Right lung (tissue), 5 donors: ENCODE data around the gene SLX4IP. TPM values are rescaled to one million over a fixed set of nuclear protein-coding genes. Genes with fewer than 3 reads are reported as not detected.
"Not testable (repeated sequence)": the region's sequence is repeated elsewhere in the genome, so short reads cannot be mapped to it uniquely, and the experiment has no call there.

Source experiments
- DNase-seq, 2 donors: peaks; one replicate each; pipeline ENCODE4 v3.0.0-alpha.2; 2013
- polyA plus RNA-seq, 5 donors: library from polyadenylated mRNA; unstranded; fragments of 120-200 nt; gene quantifications; one replicate each; pipeline versions ENCODE4 v1.2.1 to v1.2.3, GENCODE V29; 2013; ENCODE audit warnings: inconsistent platforms in 1 of 5, low replicate concordance in 1 of 5; ENCODE audit not compliant: insufficient read length in 5 of 5, insufficient read depth in 1 of 5

SLX4IP gene
- polyA plus RNA-seq, 5 donors, result 8.2 to 10.6 (median 9.7) TPM

DNA sequence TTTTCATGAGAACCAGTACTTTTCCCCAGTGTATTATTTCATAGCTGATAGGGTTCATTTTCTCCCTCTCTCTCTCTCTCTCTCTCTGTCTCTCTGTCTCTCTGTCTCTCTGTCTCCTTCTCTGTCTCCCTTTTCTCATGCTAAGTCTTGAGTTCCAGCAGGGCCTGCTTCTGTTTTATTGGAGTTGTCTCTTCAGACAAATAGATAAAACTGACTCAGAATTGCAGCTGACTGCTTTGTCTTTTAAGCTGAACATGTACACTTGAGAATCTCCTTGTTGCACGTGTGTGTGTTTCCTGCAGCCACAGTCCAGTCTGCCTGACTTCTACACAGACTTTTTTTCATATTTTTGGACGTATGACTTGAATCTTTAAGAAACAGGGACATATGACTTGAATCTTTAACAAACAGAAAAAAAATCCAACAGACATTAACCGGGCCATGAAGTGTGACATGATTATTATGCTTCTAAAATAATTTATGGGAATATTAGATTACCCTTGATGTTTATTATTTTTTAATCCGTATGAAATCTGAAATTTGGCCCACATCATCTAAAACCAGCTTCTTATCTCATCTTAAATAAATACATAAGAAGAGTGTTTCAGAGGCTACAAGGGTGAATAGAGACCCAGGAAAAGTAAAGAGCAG lies 167.2 kb downstream of the SLX4IP start:
- DNase-seq, result no peak

DNA sequence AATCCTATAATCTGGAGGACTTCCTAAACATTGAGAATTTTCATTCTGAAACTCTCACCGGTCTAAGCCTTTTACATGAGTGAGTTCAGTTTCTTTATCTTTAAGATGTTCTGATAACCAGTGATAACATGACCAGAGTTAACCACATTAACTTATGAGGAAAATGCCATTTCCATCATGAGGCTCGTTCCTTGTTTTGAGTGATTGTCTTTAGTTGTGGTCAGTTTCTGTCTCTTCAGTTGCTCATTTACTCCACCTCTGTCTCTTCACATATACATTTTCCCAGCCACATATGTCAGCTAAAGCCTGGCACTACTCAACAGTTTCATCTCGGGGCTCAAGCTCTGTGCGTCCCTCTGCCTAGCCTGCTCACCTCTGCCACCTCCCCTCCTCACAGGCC lies 168.3 kb downstream of the SLX4IP start:
- DNase-seq, result no peak

DNA sequence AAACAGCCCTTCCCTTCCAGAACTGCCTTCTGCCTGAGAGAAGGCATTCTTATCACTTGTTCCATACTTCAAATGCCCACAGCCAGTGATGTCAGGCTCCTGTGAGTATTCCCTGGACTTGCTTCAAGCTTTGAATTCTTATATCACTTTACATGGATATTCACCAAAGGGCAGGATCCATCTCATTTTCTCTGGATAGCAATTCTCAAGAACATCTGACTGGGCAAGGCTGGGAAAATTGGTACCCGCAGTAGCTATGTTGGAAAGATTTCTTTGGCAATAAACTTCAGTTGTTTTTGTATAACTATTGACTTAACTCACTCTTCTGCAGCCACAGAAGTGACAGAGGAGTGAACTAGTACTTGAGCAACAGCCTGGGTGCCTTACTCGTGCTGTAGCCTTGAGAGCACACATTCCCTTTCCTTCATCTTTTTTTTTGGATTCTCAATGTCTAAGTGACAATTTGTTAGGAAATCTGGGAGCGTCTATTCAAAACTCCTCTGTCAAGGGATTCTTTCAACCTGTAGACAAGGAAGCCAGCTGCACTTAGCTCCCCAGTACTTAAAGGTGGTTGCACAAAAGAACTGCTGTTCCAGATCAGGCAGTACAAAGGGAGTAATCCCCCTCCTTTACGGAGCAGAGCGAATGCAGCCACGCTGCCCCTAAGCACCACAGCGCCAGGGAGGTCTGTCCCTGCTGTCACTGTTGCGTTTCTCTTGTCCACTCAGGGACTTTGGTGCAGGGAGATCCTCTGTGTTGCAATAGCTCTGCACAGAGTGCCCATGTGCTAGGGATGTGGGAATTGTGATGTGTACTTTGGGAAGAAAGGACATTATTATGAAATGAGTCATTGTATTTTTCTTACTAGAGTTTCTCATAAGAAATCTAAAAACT lies 169.1 kb downstream of the SLX4IP start:
- no peak for DNase-seq

DNA sequence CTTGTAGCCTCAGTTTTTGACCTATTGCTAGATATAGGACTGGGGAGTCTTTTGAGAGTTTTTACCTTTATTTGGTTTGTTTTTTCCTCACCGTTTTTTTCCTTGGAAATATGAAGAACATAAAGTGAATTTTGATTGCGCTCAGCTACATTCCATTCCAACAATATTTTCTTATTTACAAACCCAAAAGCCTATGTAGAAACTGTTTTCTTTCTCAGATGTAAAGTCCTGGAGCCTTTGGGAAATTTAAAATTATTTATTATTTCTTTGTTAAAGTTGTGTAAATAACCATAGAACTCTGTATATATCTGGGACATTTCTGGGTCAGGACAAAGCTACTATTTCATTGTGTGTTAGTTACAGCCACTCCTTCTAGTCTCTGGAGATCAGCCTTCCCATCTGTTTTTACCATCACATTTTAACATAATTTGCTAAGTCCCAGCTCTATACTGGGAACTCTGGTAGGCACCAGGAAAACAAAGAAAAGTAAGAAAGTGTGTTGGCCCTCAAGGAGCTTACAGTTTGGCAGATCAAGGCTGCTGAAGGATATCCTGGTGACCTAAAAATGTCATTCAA lies 169.8 kb downstream of the SLX4IP start:
- DNase-seq, result no peak

DNA sequence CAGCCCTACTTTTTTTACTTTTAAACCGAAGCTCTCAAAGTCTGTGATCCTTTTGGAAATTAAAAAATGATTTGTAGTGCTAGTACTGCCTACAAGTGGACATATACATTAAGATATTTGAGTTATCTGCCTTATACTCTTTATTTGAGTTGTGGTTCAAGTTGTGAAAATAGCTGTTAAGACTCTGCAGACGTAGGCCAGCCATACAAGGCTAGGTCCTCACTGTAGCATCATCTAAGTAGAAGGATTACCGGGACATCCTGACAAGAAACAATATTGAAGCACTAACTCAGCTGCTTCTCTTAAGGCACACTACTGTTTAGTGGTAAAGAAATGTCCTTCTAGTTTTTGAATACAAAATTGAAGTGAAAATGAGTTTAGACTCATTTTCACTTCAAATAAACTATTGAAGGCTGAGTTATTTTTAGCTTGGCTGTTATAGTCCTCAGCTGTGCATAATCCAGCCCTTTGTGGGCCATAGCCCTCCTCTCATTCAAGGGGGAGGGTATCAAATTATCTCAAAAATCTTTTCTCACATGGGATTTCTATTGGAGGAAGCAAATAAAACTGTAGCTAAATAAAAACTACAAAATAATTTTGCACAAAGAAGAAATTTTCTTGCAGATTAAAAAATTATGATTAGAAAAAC lies 170.6 kb downstream of the SLX4IP start:
- DNase-seq, result no peak

DNA sequence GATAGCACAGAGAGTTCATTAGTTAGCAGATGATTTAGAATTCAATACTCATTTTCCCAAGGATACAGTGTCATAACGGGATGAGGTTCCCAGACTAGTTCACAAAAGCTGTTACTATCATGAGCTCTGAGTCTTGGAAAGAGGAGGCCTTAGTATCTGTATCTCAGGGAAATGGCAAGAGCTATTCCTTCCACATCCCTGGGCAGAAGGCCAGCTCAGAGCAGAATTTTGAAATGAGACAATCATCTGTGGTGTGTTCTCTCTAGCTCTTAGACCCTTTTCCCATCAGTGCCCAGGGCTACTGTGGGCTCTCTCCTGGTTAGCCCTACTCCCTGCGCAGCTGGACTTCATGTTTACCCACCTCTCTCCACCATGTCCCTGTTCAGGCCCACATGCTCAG lies 174.2 kb downstream of the SLX4IP start:
- DNase-seq, result peak in 1 of 2 donors; percentile 37

DNA sequence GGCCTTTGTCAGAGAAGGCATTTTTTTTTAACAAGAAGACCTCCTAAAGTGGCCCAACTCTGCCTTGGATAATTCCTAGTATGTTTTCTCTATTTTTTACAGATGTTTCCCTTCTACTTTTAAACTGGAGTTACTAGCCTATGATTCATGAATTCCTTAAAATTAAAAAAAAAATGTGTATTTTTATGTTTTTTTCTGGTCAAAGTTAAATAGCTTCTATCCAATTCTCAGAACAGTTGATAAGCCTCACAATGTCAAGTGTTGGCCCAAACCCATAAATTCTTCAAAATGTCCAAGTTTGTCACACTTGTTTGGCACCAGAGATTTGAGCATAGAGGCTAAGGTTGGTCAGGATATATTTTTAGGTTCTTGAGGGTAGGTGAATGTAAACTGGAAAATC lies 174.7 kb downstream of the SLX4IP start:
- no peak for DNase-seq

DNA sequence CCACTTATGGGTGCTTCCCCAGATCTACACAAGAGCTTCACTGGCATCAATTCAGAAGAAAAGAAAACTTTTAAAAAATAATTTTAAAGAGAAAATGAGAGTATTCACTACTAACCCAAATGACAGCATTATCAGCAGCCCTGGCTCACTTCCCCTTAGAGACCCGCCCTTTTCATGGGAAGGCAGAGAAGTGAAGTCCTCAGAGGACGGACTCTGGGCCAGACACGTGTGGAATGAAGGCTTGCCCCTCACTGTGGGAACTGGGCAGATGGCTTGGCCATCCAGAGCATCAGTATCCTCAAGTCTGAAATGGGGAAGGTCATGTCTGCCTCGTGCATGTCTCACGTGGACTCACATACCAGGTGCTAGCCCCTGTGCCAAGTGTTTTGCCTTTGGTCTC lies 175.1 kb downstream of the SLX4IP start:
- no peak for DNase-seq

DNA sequence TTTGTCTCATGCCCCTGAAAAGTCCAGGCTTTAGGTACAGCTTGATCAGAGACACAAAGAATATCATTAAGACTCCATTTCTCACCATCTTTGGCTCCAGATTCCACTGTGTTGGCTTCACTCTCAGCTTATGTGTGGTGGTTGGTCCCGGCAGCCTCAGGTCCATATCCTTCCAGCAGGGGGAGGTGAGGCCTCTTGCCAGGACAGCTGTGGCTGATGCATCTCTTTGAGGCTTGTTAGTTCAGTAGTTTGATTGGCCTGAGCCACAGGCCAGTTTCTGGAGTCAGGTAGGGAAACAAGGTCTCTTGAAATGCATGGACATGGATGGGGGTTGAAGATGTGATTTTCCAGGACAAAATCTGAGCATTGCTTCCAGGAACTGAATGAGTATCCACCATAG lies 176.3 kb downstream of the SLX4IP start:
- no peak for DNase-seq

DNA sequence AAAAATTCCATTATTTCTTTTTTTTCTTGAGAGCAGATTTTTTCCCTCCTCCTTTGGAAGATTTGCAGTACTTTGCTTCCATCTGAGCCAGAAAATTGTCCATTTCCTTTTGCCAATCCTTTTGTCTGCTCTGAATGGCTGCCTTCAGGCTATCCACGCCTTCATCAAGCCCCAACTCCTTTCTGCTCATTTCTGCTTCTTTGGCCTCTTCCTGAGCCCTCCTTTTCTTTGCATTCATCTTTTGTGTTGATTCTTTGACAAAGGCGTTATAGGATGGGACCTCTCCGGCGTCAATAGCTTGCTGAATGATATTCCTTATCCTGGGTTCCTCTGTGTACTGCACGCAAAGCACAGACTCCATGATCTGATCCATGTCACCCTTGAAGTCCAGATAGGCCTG lies 178.3 kb downstream of the SLX4IP start:
- not testable (repeated sequence) for DNase-seq

DNA sequence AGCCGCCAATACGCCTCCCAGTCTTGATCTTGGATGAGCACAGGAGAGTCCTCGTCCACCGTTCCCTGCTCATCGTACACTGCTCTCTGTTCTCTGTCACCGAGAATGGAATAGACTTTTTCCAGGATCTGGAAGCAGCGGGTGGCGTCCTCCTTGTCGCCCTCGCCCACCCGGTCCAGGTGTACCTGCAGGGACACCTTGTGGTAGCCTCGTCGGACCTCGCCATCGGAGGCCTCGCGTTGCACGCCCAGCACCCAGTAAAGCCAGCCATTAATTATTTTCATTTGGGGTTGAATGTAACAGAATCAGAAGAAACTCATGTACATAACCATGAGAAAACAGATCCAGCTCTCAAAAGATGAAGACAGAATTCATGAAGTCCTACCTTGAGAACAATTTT lies 178.8 kb downstream of the SLX4IP start:
- no peak for DNase-seq

DNA sequence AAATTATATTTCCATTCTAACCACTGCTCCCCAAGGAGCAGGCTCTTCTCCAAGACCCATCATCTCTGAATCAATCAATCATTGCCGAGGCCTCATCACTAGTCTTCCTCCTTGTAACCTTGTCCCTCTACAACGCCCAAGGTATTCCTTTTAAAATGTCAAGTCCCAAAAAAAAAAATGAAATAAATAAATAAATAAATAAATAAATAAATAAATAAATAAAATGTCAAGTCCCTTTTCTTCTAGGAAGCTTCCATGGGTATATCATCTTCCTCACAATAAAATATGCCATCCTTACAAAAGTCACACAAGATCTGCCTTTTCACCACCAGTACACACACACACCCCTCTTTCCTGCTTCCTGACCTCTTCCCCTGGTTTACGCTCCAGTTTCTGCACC lies 181.1 kb downstream of the SLX4IP start:
- DNase-seq, result no peak

DNA sequence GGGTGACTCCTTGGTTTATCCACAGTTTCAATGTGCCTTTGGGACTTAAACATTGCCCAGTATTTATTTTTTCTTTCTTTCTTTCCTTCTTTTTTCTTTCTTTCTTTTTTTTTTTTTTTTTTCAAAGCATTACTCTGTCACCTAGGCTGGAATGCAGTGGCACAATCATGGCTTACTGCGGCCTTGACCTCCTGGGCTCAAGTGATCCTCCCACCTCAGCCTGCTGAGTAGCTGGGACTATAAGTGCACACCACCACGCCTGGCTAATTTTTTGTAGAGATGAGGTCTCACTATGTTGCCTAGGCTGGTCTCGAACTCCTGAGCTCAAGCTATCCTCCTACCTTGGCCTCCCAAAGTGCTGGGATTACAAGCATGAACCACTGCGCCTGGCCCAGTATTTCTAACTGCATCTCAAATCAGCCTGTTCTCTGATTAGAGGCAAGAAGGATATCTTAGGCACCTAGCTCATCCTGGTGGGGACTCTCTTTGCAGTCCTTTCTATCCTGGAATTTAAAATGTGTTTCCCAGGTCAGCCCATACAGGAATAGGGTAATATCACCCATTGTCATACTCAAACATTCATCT lies 182.5 kb downstream of the SLX4IP start:
- not testable (repeated sequence) for DNase-seq

DNA sequence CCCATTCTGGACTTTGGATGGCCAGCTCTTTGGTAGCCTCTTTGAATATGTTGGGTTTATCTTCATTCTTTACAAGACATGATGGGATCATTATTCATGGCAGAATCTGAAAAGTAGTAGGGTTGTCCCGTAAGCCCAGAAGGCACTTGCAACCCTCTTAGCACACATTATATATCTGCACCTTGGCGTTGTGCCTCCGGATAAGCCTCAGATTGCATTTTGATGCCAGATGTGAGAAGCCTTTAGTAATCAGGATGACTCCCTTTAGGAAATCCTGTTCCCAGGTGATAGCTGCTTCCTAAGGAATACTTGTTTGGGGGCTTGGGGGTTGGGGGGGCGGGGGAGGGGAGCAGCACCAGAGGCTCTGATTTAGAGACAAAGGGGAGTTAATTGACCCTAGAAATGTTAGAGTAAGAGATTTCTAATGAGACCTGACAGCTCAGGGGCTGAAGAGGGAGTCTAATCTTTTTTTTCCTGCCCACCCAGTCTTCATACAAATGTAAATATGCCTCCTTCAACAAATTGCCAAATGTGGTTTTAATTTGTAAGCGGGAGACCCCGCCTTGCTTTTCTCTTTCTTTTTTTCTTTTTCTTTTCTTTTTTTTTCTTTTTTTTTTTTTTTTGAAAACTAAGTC lies 183.6 kb downstream of the SLX4IP start:
- DNase-seq, result no peak

DNA sequence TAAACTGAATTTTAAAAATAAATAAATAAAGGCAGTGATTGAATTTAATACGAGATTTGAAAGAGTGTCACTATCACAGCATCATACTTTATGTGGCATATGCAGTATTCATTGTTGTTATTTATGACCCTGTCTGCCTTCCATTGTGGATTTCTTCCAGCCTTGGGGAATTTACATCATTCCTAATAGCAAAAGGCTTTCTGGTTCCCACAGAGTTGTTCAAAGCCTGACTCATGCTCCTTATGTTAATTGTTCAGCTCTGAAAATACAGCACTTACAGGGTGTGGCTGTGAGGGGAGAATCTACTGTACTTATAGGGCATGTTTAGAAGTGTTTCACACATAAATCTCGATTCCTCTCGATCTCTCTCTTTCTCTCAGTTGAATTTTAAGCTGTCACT lies 184.3 kb downstream of the SLX4IP start:
- no peak for DNase-seq

DNA sequence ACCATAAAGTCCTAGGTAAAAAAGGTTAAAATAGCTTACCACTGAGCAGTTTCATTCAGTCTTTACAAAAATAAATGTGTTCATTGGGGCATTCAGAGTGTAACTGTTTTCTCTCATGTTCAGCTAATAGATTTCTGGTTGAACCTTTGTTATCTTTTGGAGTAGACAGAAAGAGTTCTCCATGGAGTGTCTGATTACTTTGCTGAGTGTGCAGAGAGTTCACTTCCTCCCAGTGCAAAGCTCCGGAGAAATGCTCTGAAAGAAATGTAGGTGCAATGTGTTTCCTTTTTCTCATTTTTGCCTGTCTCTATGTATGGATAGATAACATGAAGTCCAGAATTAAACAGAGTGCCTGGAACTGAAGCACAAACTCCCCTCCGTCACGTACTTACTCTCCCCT lies 186.0 kb downstream of the SLX4IP start:
- DNase-seq, result no peak

DNA sequence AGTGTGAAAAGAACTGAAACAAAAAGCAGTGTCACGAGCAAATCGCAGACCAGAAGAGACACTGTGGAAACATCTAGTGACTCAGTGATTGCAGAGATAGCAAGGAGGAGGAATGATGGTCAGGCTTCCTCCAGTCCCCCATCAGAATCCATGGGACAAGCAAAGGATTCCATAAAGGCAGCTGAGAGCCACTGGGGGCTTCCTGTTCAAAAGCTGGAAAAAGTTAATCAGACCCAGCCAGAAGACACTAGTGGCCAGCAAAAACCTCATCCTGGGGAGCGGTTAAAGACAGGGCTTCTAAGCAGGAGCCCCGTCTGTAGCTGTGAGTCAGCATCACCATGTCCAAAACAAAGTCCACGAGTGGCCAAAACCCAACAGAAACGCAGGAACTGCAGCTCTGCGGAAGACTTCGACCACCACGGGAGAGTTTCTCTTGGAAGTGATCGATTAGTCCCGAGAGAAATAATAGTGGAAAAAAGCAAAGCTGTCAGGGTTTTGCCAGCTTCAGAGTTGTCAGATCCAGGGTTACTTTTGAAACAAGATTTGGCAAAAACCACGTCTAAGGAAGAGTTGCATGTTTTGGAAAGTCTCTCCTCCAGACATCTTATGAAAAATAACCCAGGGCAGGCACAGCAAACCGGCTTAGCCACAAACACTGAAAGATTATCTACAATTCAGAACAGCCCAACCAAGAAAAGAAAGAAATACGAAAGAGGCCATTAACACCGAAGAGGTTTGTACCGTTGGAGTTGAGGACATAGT lies 187.7 kb downstream of the SLX4IP start:
- DNase-seq, result no peak

DNA sequence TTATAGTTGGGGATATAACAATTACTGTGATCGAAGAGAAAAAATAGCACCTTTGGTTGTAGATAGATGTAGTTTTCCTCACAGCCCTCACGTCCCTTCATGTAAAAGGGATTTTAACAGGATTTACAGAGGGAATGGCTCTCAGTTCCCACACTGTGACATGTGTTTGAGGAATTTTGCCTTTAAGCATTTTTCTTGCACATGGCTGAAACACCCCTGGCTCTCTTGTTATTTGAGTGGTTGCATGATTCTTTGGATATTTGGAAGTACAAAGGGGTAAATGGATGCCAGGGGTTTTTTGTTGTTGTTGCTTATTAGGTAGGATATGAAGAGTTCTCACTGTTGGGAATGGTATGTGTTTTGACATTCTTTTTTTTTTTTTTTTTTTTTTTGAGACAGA lies 190.5 kb downstream of the SLX4IP start:
- no peak for DNase-seq

DNA sequence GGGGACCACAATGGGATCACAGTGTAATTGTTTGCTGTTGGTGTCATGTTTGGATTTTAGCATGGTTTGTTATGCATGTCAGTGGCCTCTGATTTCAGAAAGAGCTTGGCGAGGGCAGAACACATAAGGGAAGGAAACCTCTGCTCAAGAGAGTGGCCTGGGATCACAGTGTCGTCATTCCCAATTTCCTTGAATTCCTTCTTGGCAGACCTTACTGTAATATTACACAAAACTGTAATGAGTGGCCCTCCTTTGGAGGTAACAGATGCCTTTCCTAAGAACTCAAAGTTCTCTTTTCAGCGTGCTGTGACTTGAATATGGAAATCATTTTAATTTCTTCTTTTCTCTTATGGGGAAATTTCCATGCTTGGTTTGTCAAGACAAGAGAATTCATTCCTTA lies 191.8 kb downstream of the SLX4IP start:
- DNase-seq, result no peak

DNA sequence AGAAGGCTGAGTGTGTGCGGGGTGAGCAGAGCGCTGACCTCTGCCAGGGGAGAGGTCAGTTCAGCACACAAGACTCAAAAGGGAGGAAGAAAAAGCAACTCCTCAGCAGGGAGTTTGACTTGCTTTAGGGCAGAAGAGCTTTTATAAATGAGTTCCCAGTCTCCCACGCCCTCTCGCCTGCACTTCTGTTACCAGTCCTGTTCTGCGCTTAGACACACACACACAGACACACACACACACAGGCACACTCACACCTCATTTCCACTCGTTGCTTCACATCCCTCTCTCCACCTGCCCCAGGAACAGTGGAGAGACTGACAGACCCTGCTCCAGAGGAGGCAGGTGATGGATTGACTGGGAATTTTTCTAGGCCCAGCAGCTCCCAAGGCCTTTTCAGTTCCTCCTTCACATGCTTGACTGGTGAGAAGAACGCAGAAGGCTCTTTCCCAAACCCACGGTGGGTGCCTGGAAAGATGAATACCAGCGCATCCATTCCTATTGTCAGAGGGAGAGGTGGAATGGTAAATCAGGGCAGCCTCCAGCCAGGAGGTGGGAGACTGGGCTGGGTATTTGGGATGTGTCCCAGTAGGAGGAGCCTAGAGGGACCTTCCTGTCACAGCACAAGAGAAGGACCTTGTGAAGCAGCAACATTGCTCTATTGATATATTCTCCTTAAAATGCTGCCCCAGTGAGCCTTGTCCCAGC lies 195.0 kb downstream of the SLX4IP start:
- DNase-seq, result no peak
